ENCODE measurements around the gene NAALADL2. TPM values are rescaled to one million over a fixed set of nuclear protein-coding genes. Genes with fewer than 3 reads are reported as not detected.

The NAALADL2 gene
- total and polyA plus RNA-seq, 2 donors (not counting 1 experiment from before 2014, with no cell fraction given): not detected

- no peak overlapping the region for H3K4me3 Mint-ChIP-seq
- Histone ChIP-seq H3K4me3 (ENCODE audit: control extremely low read depth in 1 of 5, extremely low read depth in 1 of 5, insufficient read depth in 1 of 5, low read depth in 2 of 5, low read length in 4 of 5) (no peak overlapping the region), H3K27ac (ENCODE audit: low read length in 2 of 2) (no peak overlapping the region), H3K9ac (ENCODE audit: low read length) (no peak overlapping the region), H3K27me3 (replicated peaks in 1 of 4; ENCODE audit: control extremely low read depth in 1 of 4, control insufficient read depth in 3 of 4, insufficient read depth in 4 of 4, low read length in 3 of 4) (no peaks in the 10 kb centered on the region), H3K36me3 (replicated peaks in 1 of 2; ENCODE audit: control extremely low read depth in 1 of 2, control insufficient read depth in 1 of 2, extremely low read depth in 1 of 2, insufficient read depth in 2 of 2, low read length in 1 of 2) (no peaks in the 10 kb centered on the region), H2AFZ (ENCODE audit: insufficient read depth, low read depth, low read length, poor library complexity, severe bottlenecking) (no peak overlapping the region), H3K79me2 (ENCODE audit: control insufficient read depth, insufficient read depth, low read length) (no peaks in the 10 kb centered on the region), H3K4me1 (ENCODE audit: control insufficient read depth in 2 of 2, insufficient read depth in 2 of 2, low read length in 2 of 2) (no peaks in the 10 kb centered on the region), H3K9me3 (ENCODE audit: control extremely low read depth in 1 of 3, control insufficient read depth in 2 of 3, insufficient read depth in 1 of 3, low read length in 2 of 3) (no peaks in the 10 kb centered on the region), H4K20me1 (ENCODE audit: control insufficient read depth, insufficient read depth, low read length, poor library complexity, severe bottlenecking) (no peaks in the 10 kb centered on the region), H3K4me2 (replicated peaks; ENCODE audit: low read depth, low read length, poor library complexity, severe bottlenecking) (no peak overlapping the region)
- ChIA-PET POLR2A (no interaction called here), CTCF (no interaction called here)
- intact Hi-C loops (cut with micrococcal nuclease): no loop called here
- no peak for DNase-seq
- H3K27ac Mint-ChIP-seq: no peak overlapping the region
- 86% methylated on average over 1 of the region's 3 CpGs for WGBS (ENCODE audit: insufficient coverage)
- H3K9me3 Mint-ChIP-seq (ENCODE audit: insufficient read depth): peaks cover 4% of the 10 kb centered on the region
- no peaks in the 10 kb centered on the region for H3K27me3 Mint-ChIP-seq
- ATAC-seq (ENCODE audit: low read depth): no peak
- H3K4me1 Mint-ChIP-seq: no peaks in the 10 kb centered on the region
- TF ChIP-seq EZH2 (IDR thresholded peaks at IDR 0.05; ENCODE audit: borderline replicate concordance, insufficient read depth, low read depth, low read length, poor library complexity, severe bottlenecking) (no peak), CTCF (IDR thresholded peaks at IDR 0.05) (no peak)
Measured at GRCh38 chr3:175212896-175213295, 353.8 kb downstream of the NAALADL2 start.

- no peak overlapping the region for H3K4me3 ChIP-seq (ENCODE audit: control extremely low read depth in 1 of 5, extremely low read depth in 1 of 5, insufficient read depth in 1 of 5, low read depth in 2 of 5, low read length in 4 of 5)
- DNase-seq: no peak
- no peaks in the 10 kb centered on the region for H3K27me3 Mint-ChIP-seq
- no peak overlapping the region for H3K27ac Mint-ChIP-seq
- H3K9ac ChIP-seq (ENCODE audit: low read length): no peak overlapping the region
- H4K20me1 ChIP-seq (ENCODE audit: control insufficient read depth, insufficient read depth, low read length, poor library complexity, severe bottlenecking): no peaks in the 10 kb centered on the region
- no peak overlapping the region for H3K27ac ChIP-seq (ENCODE audit: low read length in 2 of 2)
- H3K9me3 Mint-ChIP-seq (ENCODE audit: insufficient read depth): no peaks in the 10 kb centered on the region
- no peaks in the 10 kb centered on the region for H3K4me1 Mint-ChIP-seq
- H3K4me2 ChIP-seq (replicated peaks; ENCODE audit: low read depth, low read length, poor library complexity, severe bottlenecking): no peak overlapping the region
- ATAC-seq (ENCODE audit: low read depth): no peak
- no peaks in the 10 kb centered on the region for H3K27me3 ChIP-seq (replicated peaks in 1 of 4; ENCODE audit: control extremely low read depth in 1 of 4, control insufficient read depth in 3 of 4, insufficient read depth in 4 of 4, low read length in 3 of 4)
- POLR2A ChIA-PET: no interaction called here
- H3K4me1 ChIP-seq (ENCODE audit: control insufficient read depth in 2 of 2, insufficient read depth in 2 of 2, low read length in 2 of 2): no peaks in the 10 kb centered on the region
- no peaks in the 10 kb centered on the region for H3K9me3 ChIP-seq (ENCODE audit: control extremely low read depth in 1 of 3, control insufficient read depth in 2 of 3, insufficient read depth in 1 of 3, low read length in 2 of 3)
- no peaks in the 10 kb centered on the region for H3K36me3 ChIP-seq (replicated peaks in 1 of 2; ENCODE audit: control extremely low read depth in 1 of 2, control insufficient read depth in 1 of 2, extremely low read depth in 1 of 2, insufficient read depth in 2 of 2, low read length in 1 of 2)
- CTCF ChIA-PET: no interaction called here
- TF ChIP-seq EZH2 (IDR thresholded peaks at IDR 0.05; ENCODE audit: borderline replicate concordance, insufficient read depth, low read depth, low read length, poor library complexity, severe bottlenecking) (no peak), CTCF (IDR thresholded peaks at IDR 0.05) (no peak)
- no peak overlapping the region for H3K4me3 Mint-ChIP-seq
- 100% methylated on average over 1 of the region's 1 CpG for WGBS (ENCODE audit: insufficient coverage)
- H2AFZ ChIP-seq (ENCODE audit: insufficient read depth, low read depth, low read length, poor library complexity, severe bottlenecking): no peak overlapping the region
- intact Hi-C loops (cut with micrococcal nuclease): no loop called here
- H3K79me2 ChIP-seq (ENCODE audit: control insufficient read depth, insufficient read depth, low read length): no peaks in the 10 kb centered on the region
Measured at GRCh38 chr3:175214216-175214615, 355.1 kb downstream of the NAALADL2 start.

Measured in B cell (primary cell).